NB4 (cell line): Measurements from ENCODE around the gene KTI12.

Experiments
- DNase-seq: peaks from one replicate; pipeline ENCODE4 v3.0.0; 2010; ENCODE audit warnings: low read depth
- H3K4me3 ChIP-seq: one replicate; pipeline ENCODE4 v1.5.1; 2011; ENCODE audit warnings: mild to moderate bottlenecking, low read depth, low read length, moderate library complexity
- CTCF ChIP-seq: IDR thresholded peaks from one replicate; pipeline ENCODE4 v1.5.1; 2012; ENCODE audit warnings: low read depth, low read length
- MAX ChIP-seq: IDR thresholded peaks from 2 replicates; pipeline ENCODE4 v1.6.1; 2011; ENCODE audit warnings: low read depth, low read length
- MYC ChIP-seq: IDR thresholded peaks from 2 replicates; pipeline ENCODE4 v1.6.1; 2011; ENCODE audit warnings: low read depth, low read length
- POLR2A ChIP-seq: IDR thresholded peaks from 2 replicates; pipeline ENCODE4 v1.6.1; 2011; ENCODE audit warnings: mild to moderate bottlenecking; ENCODE audit not compliant: insufficient read length; ENCODE audit errors: extremely low read depth

The KTI12 gene

GRCh38 chr1:52045236-52045635, 11.6 kb upstream of the KTI12 start:
- H3K4me3 ChIP-seq, result no peak overlapping the region
- TF ChIP-seq CTCF (no peak), MAX (no peak)
- no peak for DNase-seq

- no peak for DNase-seq
- H3K4me3 ChIP-seq, result no peak overlapping the region
- TF ChIP-seq MYC (no peak), CTCF (no peak), POLR2A (no peak), MAX (no peak)
Measured at GRCh38 chr1:52041551-52042185, 8.1 kb upstream of the KTI12 start.

- DNase-seq, result no peak
- TF ChIP-seq MAX (no peak), MYC (no peak), POLR2A (no peak), CTCF (no peak)
- no peak overlapping the region for H3K4me3 ChIP-seq
Measured at GRCh38 chr1:52037909-52038308, 4.3 kb upstream of the KTI12 start.

- no peak for TF ChIP-seq CTCF
- TF ChIP-seq POLR2A, result no peak
- TF ChIP-seq MYC, result no peak
- TF ChIP-seq MAX, result no peak
- no peak overlapping the region for H3K4me3 ChIP-seq
- peak; percentile 18 for DNase-seq
Measured at GRCh38 chr1:52037402-52037814, 3.8 kb upstream of the KTI12 start.

- DNase-seq, result no peak
- TF ChIP-seq MAX, result no peak
- TF ChIP-seq CTCF, result no peak
- TF ChIP-seq MYC, result no peak
- TF ChIP-seq POLR2A, result no peak
- peak overlapping the region; percentile 94 for H3K4me3 ChIP-seq
Measured at GRCh38 chr1:52034050-52034384, 407 bp upstream of the KTI12 start.

GRCh38 chr1:52032785-52033131, 852 bp downstream of the KTI12 start:
- TF ChIP-seq MYC, result peak; percentile 75
- no peak for TF ChIP-seq CTCF
- peak; percentile 71 for TF ChIP-seq MAX
- TF ChIP-seq POLR2A, result peak; percentile 37
- peak overlapping the region; percentile 94 for H3K4me3 ChIP-seq
- peak; percentile 89 for DNase-seq
